Sigmoid colon (tissue), 7 donors: ENCODE measurements around the gene RRP1. TPM values are rescaled to one million over a fixed set of nuclear protein-coding genes. Genes with fewer than 3 reads are reported as not detected.
"Not testable (repeated sequence)": the region's sequence is repeated elsewhere in the genome, so short reads cannot be mapped to it uniquely, and the experiment has no call there.

ENCODE experiments used
- DNase-seq: peaks from one replicate; pipeline ENCODE4 v3.0.0-alpha.2; 2019
- H3K27ac ChIP-seq, 4 donors: fragments of 200-600 bp; sonication (generic); one replicate each; pipeline ENCODE4 v1.5.1; 2016 to 2019; ENCODE audit warnings: mild to moderate bottlenecking in 1 of 4
- H3K27me3 ChIP-seq, 3 donors: fragments of 200-600 bp; sonication (generic); one replicate each; pipeline ENCODE4 v1.5.1; 2019; ENCODE audit warnings: mild to moderate bottlenecking in 1 of 3
- H3K36me3 ChIP-seq, 4 donors: fragments of 200-600 bp; sonication (generic); one replicate each; pipeline ENCODE4 v1.5.1; 2016 to 2019
- H3K4me1 ChIP-seq, 4 donors: fragments of 200-600 bp; sonication (generic); one replicate each; pipeline ENCODE4 v1.5.1; 2017 to 2019
- H3K4me3 ChIP-seq, 4 donors: fragments of 200-600 bp; sonication (generic); one replicate each; pipeline ENCODE4 v1.5.1; 2017 to 2019; ENCODE audit warnings: mild to moderate bottlenecking in 2 of 4, moderate library complexity in 1 of 4
- H3K9me3 ChIP-seq, 4 donors: fragments of 200-600 bp in 3 of 4; sonication (generic) in 3 of 4; one replicate each; pipeline versions ENCODE4 v1.5.1 to v1.6.1; 2013 to 2019
- EP300 ChIP-seq, 4 donors: sonication (generic); formaldehyde crosslinking; IDR thresholded peaks; one replicate each; pipeline ENCODE4 v1.6.1; 2017; ENCODE audit warnings: antibody characterized with exemption in 4 of 4
- POLR2A ChIP-seq, 2 donors: fragments of 450-650 bp; IDR thresholded peaks; one replicate each; pipeline ENCODE4 v1.6.1; 2016; ENCODE audit warnings: antibody characterized with exemption in 2 of 2, mild to moderate bottlenecking in 2 of 2, moderate library complexity in 2 of 2
- POLR2AphosphoS5 ChIP-seq, 4 donors: sonication (generic); formaldehyde crosslinking; IDR thresholded peaks; one replicate each; pipeline ENCODE4 v1.6.1; 2017; ENCODE audit warnings: antibody characterized with exemption in 4 of 4
- WGBS, 2 donors: extraction: QIAGEN DNeasy Blood & Tissue Kit; methylation state at CpG; one replicate each; pipeline ENCODE4 v1.1.7; 2013; 5-methylcytosine and 5-hydroxymethylcytosine counted together
- intact Hi-C: fragments of 100-400 bp; cut with DNase I; formaldehyde crosslinking; loops from one replicate; pipeline ENCODE4 v1.15.1; 2023
- polyA plus RNA-seq, 3 donors: library from polyadenylated mRNA; stranded (reverse); fragments of 200-250 nt; gene quantifications; one replicate each; pipeline ENCODE4 v1.2.3, GENCODE V29; 2013
- total RNA-seq, 4 donors: library from RNA; depleted of rRNA; stranded (reverse); fragments of >200 nt; gene quantifications; one replicate each; pipeline ENCODE4 v1.1.0, GENCODE V29; 2016
- TF ChIP-seq, protein P1 (sequence below), 4 experiments: fragments of 450-650 bp in 3 of 4; fragments of 200-600 bp in 1 of 4; IDR thresholded peaks; one replicate each; pipeline ENCODE4 v1.5.1; 2016 to 2019; ENCODE audit warnings: antibody characterized with exemption in 4 of 4, mild to moderate bottlenecking in 3 of 4, moderate library complexity in 2 of 4
- donor health status: healthy with polysubstance abuse.
- donor health status: Bipolar disorder and iron deficiency.
- donor health status: healthy.

Gene RRP1
- total and polyA plus RNA-seq, 7 donors: 3.9 to 16.2 (median 10.5) TPM

DNA sequence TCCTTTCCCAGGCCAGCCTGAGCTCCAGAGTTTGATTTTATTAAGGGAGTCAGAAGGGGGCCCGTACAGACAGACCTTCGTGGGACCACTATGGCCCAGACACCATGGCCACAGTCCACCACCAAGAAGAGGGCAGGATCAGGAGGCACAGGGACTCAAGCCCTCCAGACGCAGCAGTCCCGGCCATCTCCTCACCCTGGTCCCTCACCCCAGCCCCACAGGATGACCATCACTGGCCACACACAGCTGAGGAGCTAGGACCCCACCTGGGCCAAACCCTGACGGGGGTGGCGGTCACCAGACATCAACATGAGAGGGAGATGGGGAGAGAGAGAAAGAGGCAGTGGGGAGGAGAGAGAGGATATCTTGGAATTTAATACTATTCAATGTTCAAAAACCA is 46.5 kb downstream of the RRP1 start:
- H3K36me3 ChIP-seq: no peaks in the 10 kb centered on the region
- WGBS, 2 donors: 89 to 92% methylated on average over 6 of the region's 6 CpGs
- no peak for TF ChIP-seq EP300 (IDR thresholded peaks at IDR 0.05)
- no peak for TF ChIP-seq POLR2A (IDR thresholded peaks at IDR 0.05)
- TF ChIP-seq POLR2AphosphoS5 (IDR thresholded peaks at IDR 0.05): no peak
- TF ChIP-seq, protein P1, sequence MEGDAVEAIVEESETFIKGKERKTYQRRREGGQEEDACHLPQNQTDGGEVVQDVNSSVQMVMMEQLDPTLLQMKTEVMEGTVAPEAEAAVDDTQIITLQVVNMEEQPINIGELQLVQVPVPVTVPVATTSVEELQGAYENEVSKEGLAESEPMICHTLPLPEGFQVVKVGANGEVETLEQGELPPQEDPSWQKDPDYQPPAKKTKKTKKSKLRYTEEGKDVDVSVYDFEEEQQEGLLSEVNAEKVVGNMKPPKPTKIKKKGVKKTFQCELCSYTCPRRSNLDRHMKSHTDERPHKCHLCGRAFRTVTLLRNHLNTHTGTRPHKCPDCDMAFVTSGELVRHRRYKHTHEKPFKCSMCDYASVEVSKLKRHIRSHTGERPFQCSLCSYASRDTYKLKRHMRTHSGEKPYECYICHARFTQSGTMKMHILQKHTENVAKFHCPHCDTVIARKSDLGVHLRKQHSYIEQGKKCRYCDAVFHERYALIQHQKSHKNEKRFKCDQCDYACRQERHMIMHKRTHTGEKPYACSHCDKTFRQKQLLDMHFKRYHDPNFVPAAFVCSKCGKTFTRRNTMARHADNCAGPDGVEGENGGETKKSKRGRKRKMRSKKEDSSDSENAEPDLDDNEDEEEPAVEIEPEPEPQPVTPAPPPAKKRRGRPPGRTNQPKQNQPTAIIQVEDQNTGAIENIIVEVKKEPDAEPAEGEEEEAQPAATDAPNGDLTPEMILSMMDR (IDR thresholded peaks at IDR 0.05): no peak
- intact Hi-C loops: no loop called here
- peaks cover 0 to 32% (median 0%) of the 10 kb centered on the region in 3 donors for H3K27me3 ChIP-seq
- no peak overlapping the region for H3K4me3 ChIP-seq
- no peaks in the 10 kb centered on the region for H3K9me3 ChIP-seq
- DNase-seq: no peak
- H3K27ac ChIP-seq: no peak overlapping the region
- H3K4me1 ChIP-seq: no peaks in the 10 kb centered on the region

DNA sequence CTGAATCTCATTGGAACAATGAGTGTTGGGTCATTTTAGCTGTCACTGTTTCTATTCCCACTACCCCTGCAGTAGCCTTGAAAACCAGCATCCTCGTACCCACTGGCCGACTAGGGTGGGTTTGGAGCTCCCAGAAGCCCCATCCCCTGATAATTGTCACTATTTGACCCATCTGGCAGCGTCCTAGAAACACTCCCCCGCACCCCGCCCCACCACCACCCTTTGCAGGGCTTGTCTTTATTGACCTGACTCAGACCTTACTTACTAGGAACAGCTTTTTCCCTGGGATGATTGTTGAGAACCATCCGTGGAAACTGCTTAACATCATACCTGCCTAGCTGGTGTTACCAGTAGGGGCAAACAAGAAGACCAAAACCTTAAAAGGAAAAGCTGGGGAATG is 47.2 kb downstream of the RRP1 start:
- no peaks in the 10 kb centered on the region for H3K9me3 ChIP-seq
- H3K4me3 ChIP-seq: no peak overlapping the region
- no peak overlapping the region for H3K27ac ChIP-seq
- H3K27me3 ChIP-seq: peaks cover 0 to 24% (median 0%) of the 10 kb centered on the region in 3 donors
- intact Hi-C loops: no loop called here
- TF ChIP-seq POLR2AphosphoS5 (IDR thresholded peaks at IDR 0.05) (no peak), POLR2A (IDR thresholded peaks at IDR 0.05) (no peak), EP300 (IDR thresholded peaks at IDR 0.05) (no peak)
- H3K4me1 ChIP-seq: no peaks in the 10 kb centered on the region
- 53 to 84% methylated on average over 6 of the region's 6 CpGs for WGBS, 2 donors
- DNase-seq: no peak
- no peaks in the 10 kb centered on the region for H3K36me3 ChIP-seq

DNA sequence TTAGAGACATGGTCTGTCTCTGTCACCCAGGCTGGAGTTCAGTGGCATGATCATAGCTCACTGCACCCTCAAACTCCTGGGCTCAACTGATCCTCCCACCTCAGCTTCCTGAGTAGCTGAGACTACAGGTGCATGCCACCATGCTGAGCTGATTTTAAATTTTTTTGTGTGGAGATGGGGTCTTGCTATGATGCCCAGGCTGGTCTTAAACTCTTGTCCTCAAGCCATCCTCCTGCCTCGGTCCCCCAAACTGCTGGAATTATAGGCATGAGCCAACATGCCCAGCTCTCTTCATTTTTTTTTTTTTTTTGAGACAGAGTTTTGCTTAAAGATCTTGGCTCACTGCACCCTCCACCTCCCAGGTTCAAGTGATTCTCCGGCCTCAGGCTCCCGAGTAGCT is 50.9 kb downstream of the RRP1 start:
- DNase-seq: no peak
- WGBS, 2 donors: 99 to 100% methylated on average over 3 of the region's 3 CpGs
- Histone ChIP-seq H3K9me3 (no peaks in the 10 kb centered on the region), H3K4me1 (no peaks in the 10 kb centered on the region), H3K27ac (no peak overlapping the region), H3K4me3 (no peak overlapping the region), H3K27me3 (no peaks in the 10 kb centered on the region), H3K36me3 (no peaks in the 10 kb centered on the region)
- TF ChIP-seq POLR2AphosphoS5 (IDR thresholded peaks at IDR 0.05): no peak
- TF ChIP-seq, protein P1 (IDR thresholded peaks at IDR 0.05): no peak
- TF ChIP-seq POLR2A (IDR thresholded peaks at IDR 0.05): no peak
- TF ChIP-seq EP300 (IDR thresholded peaks at IDR 0.05): no peak
- intact Hi-C loops: no loop called here

DNA sequence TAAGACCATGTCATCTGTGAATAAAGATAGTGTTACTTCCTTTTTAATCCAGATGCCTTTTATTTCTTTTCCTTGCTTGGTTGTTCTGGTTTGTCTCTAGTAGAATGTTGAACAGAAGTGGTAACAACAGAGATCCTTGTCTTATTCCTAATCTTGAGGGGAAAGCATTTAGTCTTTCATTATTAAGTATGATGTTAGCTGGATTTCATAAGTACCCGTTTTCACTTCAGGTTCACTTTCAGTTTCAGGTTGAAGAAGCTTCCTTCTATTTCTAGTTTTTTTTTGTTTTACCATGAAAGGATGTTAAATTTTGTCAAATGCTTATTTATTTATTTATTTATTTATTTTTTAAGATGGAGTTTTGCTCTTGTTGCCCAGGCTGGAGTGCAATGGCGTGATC is 53.4 kb downstream of the RRP1 start:
- intact Hi-C loops: no loop called here
- TF ChIP-seq, protein P1 (IDR thresholded peaks at IDR 0.05): no peak
- TF ChIP-seq POLR2AphosphoS5 (IDR thresholded peaks at IDR 0.05): no peak
- TF ChIP-seq EP300 (IDR thresholded peaks at IDR 0.05): no peak
- no peak for TF ChIP-seq POLR2A (IDR thresholded peaks at IDR 0.05)
- 46 to 69% methylated on average over 2 of the region's 2 CpGs for WGBS, 2 donors

DNA sequence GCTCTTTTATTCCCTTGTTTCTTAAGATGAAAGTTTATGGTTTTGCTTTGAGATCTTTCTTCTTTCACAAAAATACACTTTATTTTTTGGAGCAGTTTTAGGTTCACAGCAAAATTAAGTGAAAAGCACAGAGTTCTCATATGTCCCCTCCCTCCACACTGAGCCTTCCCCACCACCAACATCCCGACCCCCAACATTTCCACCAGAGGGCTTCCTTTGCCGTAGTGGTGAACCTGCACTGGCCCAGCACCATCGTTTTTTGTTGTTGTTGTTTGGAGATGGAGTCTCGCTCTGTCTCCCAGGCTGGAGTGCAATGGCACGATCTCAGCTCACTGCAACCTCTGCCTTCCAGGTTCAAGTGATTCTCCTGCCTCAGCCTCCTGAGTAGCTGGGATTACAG is 55.5 kb downstream of the RRP1 start:
- H3K4me3 ChIP-seq, H3K36me3 ChIP-seq, H3K27ac ChIP-seq, intact Hi-C loops, H3K27me3 ChIP-seq, H3K4me1 ChIP-seq, H3K9me3 ChIP-seq, DNase-seq: not testable (repeated sequence)
- 80 to 83% methylated on average over 5 of the region's 5 CpGs for WGBS, 2 donors

More for the DNA sequence above, 53.4 kb downstream of the RRP1 start:
- Histone ChIP-seq H3K27ac (no peak overlapping the region), H3K4me3 (no peak overlapping the region), H3K9me3 (no peaks in the 10 kb centered on the region), H3K36me3 (no peaks in the 10 kb centered on the region), H3K27me3 (no peaks in the 10 kb centered on the region), H3K4me1 (no peaks in the 10 kb centered on the region)
- no peak for DNase-seq

DNA sequence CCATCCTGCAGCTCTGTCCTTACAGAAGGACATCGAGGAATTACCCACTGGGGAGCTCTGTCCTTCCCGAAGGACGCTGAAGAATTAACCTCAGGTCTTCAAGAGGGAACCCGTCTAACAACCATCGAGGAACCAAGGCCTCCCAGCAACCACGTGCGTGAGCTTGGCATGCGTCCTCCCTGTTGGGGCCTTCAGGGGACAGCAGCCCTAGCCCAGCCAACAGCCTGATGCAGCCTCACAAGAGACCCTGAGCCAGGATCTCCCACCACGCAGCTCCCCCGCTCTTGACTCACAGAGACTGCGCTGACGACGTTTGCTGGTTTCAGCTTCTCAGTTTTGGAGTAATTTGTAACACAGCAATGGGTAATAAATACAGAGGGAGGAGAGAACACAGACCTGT is 56.0 kb downstream of the RRP1 start:
- Histone ChIP-seq H3K27me3 (no peaks in the 10 kb centered on the region), H3K4me3 (no peak overlapping the region), H3K9me3 (no peaks in the 10 kb centered on the region), H3K36me3 (no peaks in the 10 kb centered on the region), H3K27ac (no peak overlapping the region), H3K4me1 (no peaks in the 10 kb centered on the region)
- DNase-seq: no peak
- 93 to 95% methylated on average over 13 of the region's 13 CpGs for WGBS, 2 donors
- TF ChIP-seq, protein P1 (IDR thresholded peaks at IDR 0.05): no peak
- no peak for TF ChIP-seq POLR2A (IDR thresholded peaks at IDR 0.05)
- intact Hi-C loops: no loop called here
